ENCODE results near the gene STARD7.

GRCh38 chr2:96164459-96165184, 44.0 kb downstream of the STARD7 start:
- TF ChIP-seq, protein P1, sequence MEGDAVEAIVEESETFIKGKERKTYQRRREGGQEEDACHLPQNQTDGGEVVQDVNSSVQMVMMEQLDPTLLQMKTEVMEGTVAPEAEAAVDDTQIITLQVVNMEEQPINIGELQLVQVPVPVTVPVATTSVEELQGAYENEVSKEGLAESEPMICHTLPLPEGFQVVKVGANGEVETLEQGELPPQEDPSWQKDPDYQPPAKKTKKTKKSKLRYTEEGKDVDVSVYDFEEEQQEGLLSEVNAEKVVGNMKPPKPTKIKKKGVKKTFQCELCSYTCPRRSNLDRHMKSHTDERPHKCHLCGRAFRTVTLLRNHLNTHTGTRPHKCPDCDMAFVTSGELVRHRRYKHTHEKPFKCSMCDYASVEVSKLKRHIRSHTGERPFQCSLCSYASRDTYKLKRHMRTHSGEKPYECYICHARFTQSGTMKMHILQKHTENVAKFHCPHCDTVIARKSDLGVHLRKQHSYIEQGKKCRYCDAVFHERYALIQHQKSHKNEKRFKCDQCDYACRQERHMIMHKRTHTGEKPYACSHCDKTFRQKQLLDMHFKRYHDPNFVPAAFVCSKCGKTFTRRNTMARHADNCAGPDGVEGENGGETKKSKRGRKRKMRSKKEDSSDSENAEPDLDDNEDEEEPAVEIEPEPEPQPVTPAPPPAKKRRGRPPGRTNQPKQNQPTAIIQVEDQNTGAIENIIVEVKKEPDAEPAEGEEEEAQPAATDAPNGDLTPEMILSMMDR (conservative IDR thresholded peaks at IDR 0.05; ENCODE audit: low read depth in 2 of 2): 0 out of 4 replicates have a peak, but pooled peaks of 1 of the 2 experiments have one; percentile 7
- TF ChIP-seq POLR2AphosphoS5 (IDR thresholded peaks at IDR 0.05; ENCODE audit: low read depth): no peak
- TF ChIP-seq EZH2phosphoT487 (IDR thresholded peaks at IDR 0.05; ENCODE audit: unreplicated experiment): no peak
- no peak for TF ChIP-seq ETS1 (IDR thresholded peaks at IDR 0.05)
- no peak for TF ChIP-seq CREB1 (CRISPR knock-in tag; IDR thresholded peaks at IDR 0.05; ENCODE audit: low read depth)
- TF ChIP-seq STAT1 (IDR thresholded peaks at IDR 0.05; ENCODE audit: unreplicated experiment): no peak
- TF ChIP-seq ZNF331 (CRISPR knock-in tag; IDR thresholded peaks at IDR 0.05; ENCODE audit: low read depth): no peak
- no peak for TF ChIP-seq EZH2 (IDR thresholded peaks at IDR 0.05; ENCODE audit: low read depth, unreplicated experiment)
- TF ChIP-seq REST (IDR thresholded peaks at IDR 0.05; ENCODE audit: unreplicated experiment): no peak
- TF ChIP-seq NANOG (IDR thresholded peaks at IDR 0.05; ENCODE audit: borderline replicate concordance): no peak
- TF ChIP-seq, protein P2, sequence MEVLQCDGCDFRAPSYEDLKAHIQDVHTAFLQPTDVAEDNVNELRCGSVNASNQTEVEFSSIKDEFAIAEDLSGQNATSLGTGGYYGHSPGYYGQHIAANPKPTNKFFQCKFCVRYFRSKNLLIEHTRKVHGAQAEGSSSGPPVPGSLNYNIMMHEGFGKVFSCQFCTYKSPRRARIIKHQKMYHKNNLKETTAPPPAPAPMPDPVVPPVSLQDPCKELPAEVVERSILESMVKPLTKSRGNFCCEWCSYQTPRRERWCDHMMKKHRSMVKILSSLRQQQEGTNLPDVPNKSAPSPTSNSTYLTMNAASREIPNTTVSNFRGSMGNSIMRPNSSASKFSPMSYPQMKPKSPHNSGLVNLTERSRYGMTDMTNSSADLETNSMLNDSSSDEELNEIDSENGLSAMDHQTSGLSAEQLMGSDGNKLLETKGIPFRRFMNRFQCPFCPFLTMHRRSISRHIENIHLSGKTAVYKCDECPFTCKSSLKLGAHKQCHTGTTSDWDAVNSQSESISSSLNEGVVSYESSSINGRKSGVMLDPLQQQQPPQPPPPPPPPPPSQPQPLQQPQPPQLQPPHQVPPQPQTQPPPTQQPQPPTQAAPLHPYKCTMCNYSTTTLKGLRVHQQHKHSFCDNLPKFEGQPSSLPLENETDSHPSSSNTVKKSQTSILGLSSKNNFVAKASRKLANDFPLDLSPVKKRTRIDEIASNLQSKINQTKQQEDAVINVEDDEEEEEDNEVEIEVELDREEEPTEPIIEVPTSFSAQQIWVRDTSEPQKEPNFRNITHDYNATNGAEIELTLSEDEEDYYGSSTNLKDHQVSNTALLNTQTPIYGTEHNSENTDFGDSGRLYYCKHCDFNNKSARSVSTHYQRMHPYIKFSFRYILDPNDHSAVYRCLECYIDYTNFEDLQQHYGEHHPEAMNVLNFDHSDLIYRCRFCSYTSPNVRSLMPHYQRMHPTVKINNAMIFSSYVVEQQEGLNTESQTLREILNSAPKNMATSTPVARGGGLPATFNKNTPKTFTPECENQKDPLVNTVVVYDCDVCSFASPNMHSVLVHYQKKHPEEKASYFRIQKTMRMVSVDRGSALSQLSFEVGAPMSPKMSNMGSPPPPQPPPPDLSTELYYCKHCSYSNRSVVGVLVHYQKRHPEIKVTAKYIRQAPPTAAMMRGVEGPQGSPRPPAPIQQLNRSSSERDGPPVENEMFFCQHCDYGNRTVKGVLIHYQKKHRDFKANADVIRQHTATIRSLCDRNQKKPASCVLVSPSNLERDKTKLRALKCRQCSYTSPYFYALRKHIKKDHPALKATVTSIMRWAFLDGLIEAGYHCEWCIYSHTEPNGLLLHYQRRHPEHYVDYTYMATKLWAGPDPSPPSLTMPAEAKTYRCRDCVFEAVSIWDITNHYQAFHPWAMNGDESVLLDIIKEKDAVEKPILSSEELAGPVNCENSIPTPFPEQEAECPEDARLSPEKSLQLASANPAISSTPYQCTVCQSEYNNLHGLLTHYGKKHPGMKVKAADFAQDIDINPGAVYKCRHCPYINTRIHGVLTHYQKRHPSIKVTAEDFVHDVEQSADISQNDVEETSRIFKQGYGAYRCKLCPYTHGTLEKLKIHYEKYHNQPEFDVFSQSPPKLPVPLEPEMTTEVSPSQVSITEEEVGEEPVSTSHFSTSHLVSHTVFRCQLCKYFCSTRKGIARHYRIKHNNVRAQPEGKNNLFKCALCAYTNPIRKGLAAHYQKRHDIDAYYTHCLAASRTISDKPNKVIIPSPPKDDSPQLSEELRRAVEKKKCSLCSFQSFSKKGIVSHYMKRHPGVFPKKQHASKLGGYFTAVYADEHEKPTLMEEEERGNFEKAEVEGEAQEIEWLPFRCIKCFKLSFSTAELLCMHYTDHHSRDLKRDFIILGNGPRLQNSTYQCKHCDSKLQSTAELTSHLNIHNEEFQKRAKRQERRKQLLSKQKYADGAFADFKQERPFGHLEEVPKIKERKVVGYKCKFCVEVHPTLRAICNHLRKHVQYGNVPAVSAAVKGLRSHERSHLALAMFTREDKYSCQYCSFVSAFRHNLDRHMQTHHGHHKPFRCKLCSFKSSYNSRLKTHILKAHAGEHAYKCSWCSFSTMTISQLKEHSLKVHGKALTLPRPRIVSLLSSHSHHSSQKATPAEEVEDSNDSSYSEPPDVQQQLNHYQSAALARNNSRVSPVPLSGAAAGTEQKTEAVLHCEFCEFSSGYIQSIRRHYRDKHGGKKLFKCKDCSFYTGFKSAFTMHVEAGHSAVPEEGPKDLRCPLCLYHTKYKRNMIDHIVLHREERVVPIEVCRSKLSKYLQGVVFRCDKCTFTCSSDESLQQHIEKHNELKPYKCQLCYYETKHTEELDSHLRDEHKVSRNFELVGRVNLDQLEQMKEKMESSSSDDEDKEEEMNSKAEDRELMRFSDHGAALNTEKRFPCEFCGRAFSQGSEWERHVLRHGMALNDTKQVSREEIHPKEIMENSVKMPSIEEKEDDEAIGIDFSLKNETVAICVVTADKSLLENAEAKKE (CRISPR knock-in tag; IDR thresholded peaks at IDR 0.05): no peak
